Thoracic aorta (tissue), 2 donors: Measurements from ENCODE around the gene RPL35. TPM values are rescaled to one million over a fixed set of nuclear protein-coding genes. Genes with fewer than 3 reads are reported as not detected.

Source experiments
- ATAC-seq: fragments of 150-250 bp; one replicate; pipeline ENCODE4 v1.8.0; 2017; ENCODE audit warnings: low read depth; ENCODE audit not compliant: insufficient number of reproducible peaks, low FRiP score
- DNase-seq: peaks from one replicate; pipeline ENCODE4 v3.0.0-alpha.2; 2020; ENCODE audit warnings: low spot score
- H3K27ac ChIP-seq, 2 donors: fragments of 200-600 bp; sonication (generic); 1 replicate in 1 of 2; 2 replicates in 1 of 2; pipeline ENCODE4 v1.5.1; 2016; ENCODE audit warnings: mild to moderate bottlenecking in 2 of 2, moderate library complexity in 2 of 2
- H3K27me3 ChIP-seq: fragments of 200-600 bp; sonication (generic); replicated peaks from 2 replicates; pipeline ENCODE4 v1.6.0; 2016; ENCODE audit warnings: mild to moderate bottlenecking; ENCODE audit not compliant: insufficient read depth
- H3K36me3 ChIP-seq: fragments of 200-600 bp; sonication (generic); one replicate; pipeline ENCODE4 v1.5.1; 2016
- H3K4me1 ChIP-seq, 2 donors: fragments of 200-600 bp; sonication (generic); 1 replicate in 1 of 2; 2 replicates in 1 of 2; pipeline versions ENCODE4 v1.5.1 to v1.6.0; 2016; ENCODE audit warnings: low read depth in 2 of 2, mild to moderate bottlenecking in 1 of 2; ENCODE audit not compliant: control insufficient read depth in 1 of 2
- H3K4me3 ChIP-seq: fragments of 200-600 bp; sonication (generic); 2 replicates; pipeline ENCODE4 v1.5.1; 2016; ENCODE audit warnings: mild to moderate bottlenecking
- H3K9me3 ChIP-seq: fragments of 200-600 bp; sonication (generic); 2 replicates; pipeline ENCODE4 v1.5.1; 2016
- total RNA-seq, 2 donors: library from RNA; depleted of rRNA; stranded (reverse); fragments of >200 nt; gene quantifications; one replicate each; pipeline versions ENCODE4 v1.1.0 to v1.2.3, GENCODE V29; 2016
- TF ChIP-seq, protein P1 (sequence below): fragments of 200-600 bp; sonication (generic); IDR thresholded peaks from one replicate; pipeline ENCODE4 v1.5.1; 2019; ENCODE audit warnings: antibody characterized with exemption

Gene RPL35
- total RNA-seq, 2 donors from 2014 or later: 1,079 to 1,187 TPM

DNA sequence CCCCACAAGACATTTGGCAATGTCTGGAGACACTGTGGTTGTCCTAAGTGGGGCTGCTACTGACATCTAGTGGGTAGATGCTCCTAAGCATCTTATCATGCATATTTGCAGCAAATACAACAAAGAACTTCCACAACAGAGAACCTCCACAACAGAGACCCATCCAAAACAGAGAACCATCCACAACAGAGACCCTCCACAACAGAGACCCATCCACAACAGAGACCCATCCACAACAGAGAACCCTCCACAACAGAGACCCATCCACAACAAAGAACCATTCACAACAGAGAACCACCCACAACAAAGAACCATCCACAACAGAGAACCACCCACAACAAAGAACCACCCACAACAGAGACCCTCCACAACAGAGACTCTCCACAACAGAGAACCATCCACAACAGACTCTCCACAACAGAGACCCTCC, 33.0 kb upstream of the RPL35 start:
- ATAC-seq: no peak
- Histone ChIP-seq H3K4me1 (no peaks in the 10 kb centered on the region), H3K36me3 (peaks cover 43% of the 10 kb centered on the region)

DNA sequence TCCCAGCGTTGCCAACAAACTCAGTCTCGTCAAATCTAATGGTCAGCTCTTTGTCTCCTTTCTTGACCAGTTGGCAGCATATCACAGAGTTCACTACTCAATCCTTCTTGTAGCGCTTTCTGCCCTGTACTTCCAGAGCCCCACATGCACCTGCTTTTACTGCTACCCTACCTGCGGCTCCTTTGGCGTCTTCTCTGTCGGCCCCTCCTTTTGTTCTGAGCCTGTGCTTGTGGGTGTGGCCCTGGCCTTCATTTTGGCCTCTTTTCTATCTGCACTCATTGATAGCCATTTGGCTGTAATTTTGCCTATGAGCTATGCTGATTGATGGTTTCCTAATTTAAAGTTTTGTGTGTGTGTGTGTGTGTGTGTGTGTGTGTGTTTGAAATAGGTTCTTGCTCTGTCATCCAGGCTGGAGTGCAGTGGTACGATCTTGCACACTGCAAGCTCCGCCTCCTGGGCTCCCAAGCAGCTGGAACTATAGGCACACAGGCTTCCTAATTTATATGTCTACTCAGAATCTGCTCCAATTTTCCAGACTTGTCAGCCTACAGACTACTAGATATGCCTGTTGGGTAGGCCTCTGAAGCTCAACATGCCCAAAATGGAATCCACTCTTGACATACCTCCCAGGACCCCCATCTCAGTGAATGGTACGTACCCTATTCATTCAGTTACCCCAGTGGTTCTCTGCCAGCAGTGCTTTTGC, 32.4 kb upstream of the RPL35 start:
- Histone ChIP-seq H3K9me3 (no peaks in the 10 kb centered on the region), H3K27ac (no peak overlapping the region), H3K4me3 (no peak overlapping the region), H3K36me3 (peaks cover 39% of the 10 kb centered on the region), H3K27me3 (no peaks in the 10 kb centered on the region), H3K4me1 (no peaks in the 10 kb centered on the region)
- TF ChIP-seq, protein P1, sequence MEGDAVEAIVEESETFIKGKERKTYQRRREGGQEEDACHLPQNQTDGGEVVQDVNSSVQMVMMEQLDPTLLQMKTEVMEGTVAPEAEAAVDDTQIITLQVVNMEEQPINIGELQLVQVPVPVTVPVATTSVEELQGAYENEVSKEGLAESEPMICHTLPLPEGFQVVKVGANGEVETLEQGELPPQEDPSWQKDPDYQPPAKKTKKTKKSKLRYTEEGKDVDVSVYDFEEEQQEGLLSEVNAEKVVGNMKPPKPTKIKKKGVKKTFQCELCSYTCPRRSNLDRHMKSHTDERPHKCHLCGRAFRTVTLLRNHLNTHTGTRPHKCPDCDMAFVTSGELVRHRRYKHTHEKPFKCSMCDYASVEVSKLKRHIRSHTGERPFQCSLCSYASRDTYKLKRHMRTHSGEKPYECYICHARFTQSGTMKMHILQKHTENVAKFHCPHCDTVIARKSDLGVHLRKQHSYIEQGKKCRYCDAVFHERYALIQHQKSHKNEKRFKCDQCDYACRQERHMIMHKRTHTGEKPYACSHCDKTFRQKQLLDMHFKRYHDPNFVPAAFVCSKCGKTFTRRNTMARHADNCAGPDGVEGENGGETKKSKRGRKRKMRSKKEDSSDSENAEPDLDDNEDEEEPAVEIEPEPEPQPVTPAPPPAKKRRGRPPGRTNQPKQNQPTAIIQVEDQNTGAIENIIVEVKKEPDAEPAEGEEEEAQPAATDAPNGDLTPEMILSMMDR: no peak
- no peak for DNase-seq
- no peak for ATAC-seq

More for the DNA sequence above, 33.0 kb upstream of the RPL35 start:
- no peak for DNase-seq
- no peak overlapping the region for H3K4me3 ChIP-seq
- H3K27me3 ChIP-seq: no peaks in the 10 kb centered on the region
- H3K9me3 ChIP-seq: no peaks in the 10 kb centered on the region
- TF ChIP-seq, protein P1: no peak
- H3K27ac ChIP-seq: no peak overlapping the region

DNA sequence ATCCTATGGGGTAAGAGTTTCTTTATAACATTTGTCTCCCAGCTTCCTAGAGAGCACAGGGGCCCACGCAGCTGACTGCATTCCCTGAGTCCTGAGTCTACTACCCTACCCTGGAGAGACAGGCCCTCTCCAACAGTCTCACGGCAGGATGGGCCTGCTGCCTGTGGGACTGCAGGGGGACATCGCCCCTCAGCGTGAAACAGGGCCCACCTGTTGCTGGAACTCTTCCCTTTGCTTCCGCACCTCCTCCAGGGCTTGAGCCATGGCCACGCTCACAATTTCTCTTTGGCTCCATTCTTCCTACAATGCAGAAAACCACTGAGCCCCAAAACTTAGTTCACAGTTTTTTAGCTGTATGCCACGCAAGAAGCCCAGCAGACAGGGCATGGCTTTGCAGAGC, 28.4 kb upstream of the RPL35 start:
- no peaks in the 10 kb centered on the region for H3K4me1 ChIP-seq
- TF ChIP-seq, protein P1: no peak
- no peak overlapping the region for H3K27ac ChIP-seq
- H3K27me3 ChIP-seq: no peaks in the 10 kb centered on the region
- no peak for DNase-seq
- no peak overlapping the region for H3K4me3 ChIP-seq
- H3K36me3 ChIP-seq: peaks cover 61% of the 10 kb centered on the region
- ATAC-seq: no peak
- no peaks in the 10 kb centered on the region for H3K9me3 ChIP-seq

DNA sequence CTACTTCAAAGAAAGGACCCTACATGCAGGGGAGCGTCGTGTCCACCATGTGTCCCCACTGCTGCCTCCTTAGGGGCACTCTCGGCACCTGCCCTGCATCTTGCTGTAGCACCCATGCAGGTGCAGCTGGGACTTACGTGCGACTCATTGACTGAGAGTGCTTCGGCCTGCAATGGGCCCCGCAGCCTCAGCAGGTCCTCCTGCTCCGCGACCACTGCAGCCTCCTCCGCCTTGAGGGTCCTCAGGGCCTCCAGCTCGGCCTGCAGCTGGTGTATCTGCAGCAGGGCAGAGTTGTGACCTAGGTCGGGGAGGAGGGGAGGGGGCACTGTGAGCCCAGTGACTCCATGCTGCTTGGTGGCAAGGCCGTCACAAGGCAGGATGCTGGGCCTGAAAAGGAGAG, 27.2 kb upstream of the RPL35 start:
- Histone ChIP-seq H3K27ac (no peak overlapping the region), H3K9me3 (no peaks in the 10 kb centered on the region), H3K4me1 (no peaks in the 10 kb centered on the region), H3K27me3 (no peaks in the 10 kb centered on the region), H3K4me3 (no peak overlapping the region), H3K36me3 (peaks cover 60% of the 10 kb centered on the region)
- TF ChIP-seq, protein P1: no peak
- no peak for DNase-seq
- no peak for ATAC-seq

DNA sequence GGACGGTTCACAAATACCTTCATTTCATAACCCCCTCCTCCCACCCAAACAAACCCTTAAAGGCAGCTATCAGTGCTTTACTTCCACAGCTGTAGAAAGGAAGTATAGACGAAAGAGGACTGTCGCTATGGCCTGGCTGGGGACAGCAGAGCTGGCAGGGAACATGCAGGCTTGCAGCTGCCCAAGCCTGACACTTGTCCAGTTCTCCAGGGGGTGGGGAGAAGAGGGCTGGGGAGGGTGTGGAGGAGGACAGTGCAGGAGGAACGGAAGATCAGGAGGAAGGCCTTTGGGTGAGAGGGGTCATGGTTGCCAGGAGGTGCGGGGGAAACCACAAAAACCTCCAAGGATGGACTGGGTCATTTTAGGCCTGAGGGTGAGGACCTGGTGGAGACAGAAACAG, 26.1 kb upstream of the RPL35 start:
- Histone ChIP-seq H3K9me3 (no peaks in the 10 kb centered on the region), H3K4me1 (no peaks in the 10 kb centered on the region), H3K27ac (no peak overlapping the region), H3K4me3 (no peak overlapping the region), H3K36me3 (peaks cover 55% of the 10 kb centered on the region), H3K27me3 (no peaks in the 10 kb centered on the region)
- DNase-seq (no peak), ATAC-seq (no peak)
- TF ChIP-seq, protein P1: no peak
